ENCODE data around the gene EBPL. TPM values are rescaled to one million over a fixed set of nuclear protein-coding genes. Genes with fewer than 3 reads are reported as not detected.
"Not testable (repeated sequence)": the region's sequence is repeated elsewhere in the genome, so short reads cannot be mapped to it uniquely, and the experiment has no call there.

EBPL gene
- total RNA-seq, 2 donors from 2014 or later, result 50.0 to 77.6 TPM

GRCh38 chr13:49615836-49616675 lies 75.2 kb downstream of the EBPL start:
- Histone ChIP-seq H3K27ac (no peak overlapping the region), H3K27me3 (no peaks in the 10 kb centered on the region), H3K9ac (ENCODE audit: low read depth in 2 of 2, low read length in 2 of 2) (no peak overlapping the region), H3K4me3 (no peak overlapping the region), H3K9me3 (no peaks in the 10 kb centered on the region), H3K4me1 (no peaks in the 10 kb centered on the region), H3K36me3 (no peaks in the 10 kb centered on the region)
- no peak for TF ChIP-seq CTCF (IDR thresholded peaks at IDR 0.05)
- DNase-seq, result no peak
- intact Hi-C loops (cut with DNase I), result no loop called here

- intact Hi-C loops (cut with DNase I); H3K9me3 ChIP-seq; H3K9ac ChIP-seq (ENCODE audit: low read depth in 2 of 2, low read length in 2 of 2); DNase-seq; H3K4me3 ChIP-seq; H3K27ac ChIP-seq; H3K4me1 ChIP-seq; H3K36me3 ChIP-seq; H3K27me3 ChIP-seq: not testable (repeated sequence)
Observed at GRCh38 chr13:49612042-49612441, 79.2 kb downstream of the EBPL start.

Other genes starting within 250 kb of the EBPL start
- 10 to 100 TPM in 1 of 2 donors, 1 to 10 TPM in 1; 6.1 to 14.5 TPM for gene CAB39L, start 247.4 kb downstream of the EBPL start, total RNA-seq
- 1 to 10 TPM; 7.7 to 9.5 TPM for gene SETDB2, start 247.2 kb downstream of the EBPL start, total RNA-seq
- gene PHF11, start 195.5 kb downstream of the EBPL start, total RNA-seq, result 10 to 100 TPM; 20.3 to 24.1 TPM
- 1 to 10 TPM; 6.2 to 7.5 TPM for gene RCBTB1, start 105.9 kb downstream of the EBPL start, total RNA-seq
- gene ARL11, start 63.0 kb downstream of the EBPL start, total RNA-seq, result 1 to 10 TPM in 1 of 2 donors, under 1 TPM in 1; 0.84 to 2.3 TPM
- gene KPNA3, start 101.2 kb upstream of the EBPL start, total RNA-seq, result 10 to 100 TPM; 28.9 to 31.3 TPM
- 10 to 100 TPM in 1 of 2 donors, 1 to 10 TPM in 1; 8.0 to 14.1 TPM for gene SPRYD7, start 244.9 kb upstream of the EBPL start, total RNA-seq

Measured in colonic mucosa (tissue), 4 donors.